GM19238 (cell line): ENCODE data around the gene PANX2.
"Not testable (repeated sequence)": the region's sequence is repeated elsewhere in the genome, so short reads cannot be mapped to it uniquely, and the experiment has no call there.

Experiments
- DNase-seq: peaks from one replicate; pipeline ENCODE4 v3.0.0; 2011; ENCODE audit warnings: low spot score; ENCODE audit not compliant: insufficient read length

The PANX2 gene

GRCh38 chr22:50197856-50198623 is 27.5 kb downstream of the PANX2 start:
- DNase-seq = no peak

- no peak for DNase-seq
Observed at GRCh38 chr22:50198624-50199017, 28.1 kb downstream of the PANX2 start.

GRCh38 chr22:50199251-50199721 is 28.8 kb downstream of the PANX2 start:
- DNase-seq = no peak

- no peak for DNase-seq
Observed at GRCh38 chr22:50199829-50200460, 29.4 kb downstream of the PANX2 start.

- peak; percentile 100 for DNase-seq
Observed at GRCh38 chr22:50200461-50201190, 30.1 kb downstream of the PANX2 start, which contains the start of gene SELENOO. SELENOO (plus strand) TSS chr22:50201011; CDS start chr22:50201037, 26 bp downstream.

GRCh38 chr22:50201191-50202129 is 30.9 kb downstream of the PANX2 start:
- peak; percentile 44 for DNase-seq

GRCh38 chr22:50202130-50202666 is 31.7 kb downstream of the PANX2 start:
- no peak for DNase-seq

- DNase-seq = no peak
Observed at GRCh38 chr22:50203288-50203687, 32.8 kb downstream of the PANX2 start.

- no peak for DNase-seq
Observed at GRCh38 chr22:50204571-50204970, 34.0 kb downstream of the PANX2 start.

GRCh38 chr22:50204998-50205397 is 34.5 kb downstream of the PANX2 start:
- not testable (repeated sequence) for DNase-seq

GRCh38 chr22:50205781-50206569 is 35.4 kb downstream of the PANX2 start:
- DNase-seq = no peak

GRCh38 chr22:50206599-50206998 is 36.1 kb downstream of the PANX2 start:
- DNase-seq = no peak

- DNase-seq = no peak
Observed at GRCh38 chr22:50207383-50208140, 37.0 kb downstream of the PANX2 start.

- DNase-seq = no peak
Observed at GRCh38 chr22:50208430-50208938, 38.0 kb downstream of the PANX2 start.

GRCh38 chr22:50208939-50209892 is 38.7 kb downstream of the PANX2 start:
- no peak for DNase-seq

- peak; percentile 84 for DNase-seq
Observed at GRCh38 chr22:50209893-50210292, 39.4 kb downstream of the PANX2 start.

GRCh38 chr22:50210378-50211139 is 40.0 kb downstream of the PANX2 start:
- DNase-seq = no peak
